ENCODE measurements around the gene SLC38A6. TPM values are rescaled to one million over a fixed set of nuclear protein-coding genes. Genes with fewer than 3 reads are reported as not detected.

SLC38A6 gene
- total RNA-seq, 6 donors from 2014 or later: 13.7 to 37.7 (median 23.8) TPM

- no peak overlapping the region for H3K27ac ChIP-seq
- H3K4me3 ChIP-seq: no peak overlapping the region
- no peaks in the 10 kb centered on the region for H3K9me3 ChIP-seq
- TF ChIP-seq POLR2A (IDR thresholded peaks at IDR 0.05) (no peak), CTCF (IDR thresholded peaks at IDR 0.05) (no peak), EP300 (IDR thresholded peaks at IDR 0.05) (no peak), POLR2AphosphoS5 (IDR thresholded peaks at IDR 0.05) (no peak)
- DNase-seq (no peak), ATAC-seq (ENCODE audit: low FRiP score in 2 of 2) (no peak)
- no peaks in the 10 kb centered on the region for H3K36me3 ChIP-seq
- no peaks in the 10 kb centered on the region for H3K27me3 ChIP-seq
- H3K4me1 ChIP-seq: no peaks in the 10 kb centered on the region
- WGBS, 2 donors: 87 to 91% methylated on average over 3 of the region's 3 CpGs
Measured at GRCh38 chr14:61074852-61075251, 93.8 kb downstream of the SLC38A6 start.

GRCh38 chr14:61076556-61076955 is 95.5 kb downstream of the SLC38A6 start:
- Histone ChIP-seq H3K36me3 (no peaks in the 10 kb centered on the region), H3K9me3 (no peaks in the 10 kb centered on the region), H3K27ac (no peak overlapping the region), H3K27me3 (no peaks in the 10 kb centered on the region), H3K4me1 (no peaks in the 10 kb centered on the region), H3K4me3 (no peak overlapping the region)
- no peak for ATAC-seq (ENCODE audit: low FRiP score in 2 of 2)
- no peak for DNase-seq
- no peak for TF ChIP-seq CTCF (IDR thresholded peaks at IDR 0.05)
- no peak for TF ChIP-seq POLR2AphosphoS5 (IDR thresholded peaks at IDR 0.05)
- TF ChIP-seq EP300 (IDR thresholded peaks at IDR 0.05): no peak
- TF ChIP-seq POLR2A (IDR thresholded peaks at IDR 0.05): no peak
- 80 to 94% methylated on average over 2 of the region's 2 CpGs for WGBS, 2 donors

DNA sequence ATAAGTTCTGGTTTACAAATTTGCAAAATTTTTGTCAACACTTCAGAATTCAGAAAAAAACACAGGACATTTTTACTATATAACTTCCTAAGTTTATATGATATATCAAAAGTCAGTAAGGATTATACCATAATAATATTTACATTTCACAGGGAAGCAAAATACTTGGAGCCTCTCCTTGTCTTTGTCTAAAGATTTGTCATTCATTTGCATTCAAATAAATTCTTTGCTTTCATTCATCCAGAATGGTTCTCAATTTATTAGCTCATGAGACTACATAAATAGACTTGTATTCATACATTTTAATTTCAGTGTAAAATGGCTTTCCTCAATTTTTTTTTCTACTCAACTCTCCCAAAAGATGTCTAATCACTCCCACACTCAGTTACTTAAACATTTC is 96.4 kb downstream of the SLC38A6 start:
- ATAC-seq (ENCODE audit: low FRiP score in 2 of 2) (no peak), DNase-seq (no peak)
- no peak overlapping the region for H3K27ac ChIP-seq
- no peaks in the 10 kb centered on the region for H3K4me1 ChIP-seq
- no peak overlapping the region for H3K4me3 ChIP-seq
- no peak for TF ChIP-seq POLR2A (IDR thresholded peaks at IDR 0.05)
- no peak for TF ChIP-seq CTCF (IDR thresholded peaks at IDR 0.05)
- no peak for TF ChIP-seq EP300 (IDR thresholded peaks at IDR 0.05)
- TF ChIP-seq POLR2AphosphoS5 (IDR thresholded peaks at IDR 0.05): no peak
- no peaks in the 10 kb centered on the region for H3K9me3 ChIP-seq
- H3K36me3 ChIP-seq: no peaks in the 10 kb centered on the region
- no peaks in the 10 kb centered on the region for H3K27me3 ChIP-seq

DNA sequence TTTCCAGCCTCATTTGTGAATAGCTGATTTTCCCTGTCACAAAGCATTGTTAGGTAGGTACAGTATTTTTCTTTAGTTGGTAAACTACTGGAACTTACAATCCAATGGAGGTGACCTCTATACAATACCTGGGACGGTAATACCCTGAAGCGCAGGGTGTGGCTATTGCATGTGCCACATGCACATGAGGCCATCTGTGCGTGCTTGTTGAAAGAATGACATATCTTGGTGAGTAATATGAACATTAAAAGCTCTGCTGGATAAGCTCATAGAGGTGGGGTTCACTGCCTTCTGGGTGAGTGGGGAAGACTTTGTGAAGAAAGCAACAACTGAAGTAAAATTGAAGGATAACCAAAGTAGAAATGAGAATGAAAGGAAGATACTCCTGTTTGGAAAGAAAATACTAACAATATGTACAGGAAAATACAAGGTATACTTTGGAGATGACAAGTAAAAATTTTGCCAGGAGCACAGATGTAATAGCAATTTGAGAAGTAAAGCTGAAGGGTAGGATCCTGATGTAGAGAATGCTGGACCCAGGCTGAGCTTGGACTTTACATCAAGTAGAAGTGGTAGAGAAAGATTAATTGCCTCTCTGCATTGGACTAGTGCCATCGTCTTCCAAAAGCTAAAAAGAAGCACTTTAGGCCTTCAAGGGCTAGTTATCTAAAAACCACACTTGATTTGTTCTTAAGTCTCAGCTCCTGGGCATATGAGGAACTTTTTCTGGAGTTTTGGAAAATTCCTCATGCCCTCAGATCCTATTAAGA is 97.1 kb downstream of the SLC38A6 start:
- TF ChIP-seq POLR2A (IDR thresholded peaks at IDR 0.05): no peak
- TF ChIP-seq EP300 (IDR thresholded peaks at IDR 0.05): no peak
- TF ChIP-seq CTCF (IDR thresholded peaks at IDR 0.05): no peak
- no peak for TF ChIP-seq POLR2AphosphoS5 (IDR thresholded peaks at IDR 0.05)
- no peaks in the 10 kb centered on the region for H3K36me3 ChIP-seq
- ATAC-seq (ENCODE audit: low FRiP score in 2 of 2) (no peak), DNase-seq (no peak)
- no peaks in the 10 kb centered on the region for H3K27me3 ChIP-seq
- H3K27ac ChIP-seq: no peak overlapping the region
- H3K4me1 ChIP-seq: no peaks in the 10 kb centered on the region
- 81 to 88% methylated on average over 4 of the region's 4 CpGs for WGBS, 2 donors
- no peaks in the 10 kb centered on the region for H3K9me3 ChIP-seq
- H3K4me3 ChIP-seq: no peak overlapping the region

GRCh38 chr14:61080591-61081010 is 99.6 kb downstream of the SLC38A6 start:
- 85 to 88% methylated on average over 10 to 11 of the region's 11 CpGs for WGBS, 2 donors

More at GRCh38 chr14:61080591-61081010, 99.6 kb downstream of the SLC38A6 start:
- H3K27ac ChIP-seq: no peak overlapping the region
- TF ChIP-seq POLR2AphosphoS5 (IDR thresholded peaks at IDR 0.05) (no peak), CTCF (IDR thresholded peaks at IDR 0.05) (no peak)
- no peaks in the 10 kb centered on the region for H3K36me3 ChIP-seq
- no peaks in the 10 kb centered on the region for H3K9me3 ChIP-seq
- no peaks in the 10 kb centered on the region for H3K27me3 ChIP-seq
- ATAC-seq (ENCODE audit: low FRiP score in 2 of 2): peak in 1 of 2 donors; percentile 92
- no peaks in the 10 kb centered on the region for H3K4me1 ChIP-seq
- DNase-seq: no peak
- no peak overlapping the region for H3K4me3 ChIP-seq
